Uterus (tissue), 4 donors: ENCODE measurements around the gene CFAP70. TPM values are rescaled to one million over a fixed set of nuclear protein-coding genes. Genes with fewer than 3 reads are reported as not detected.
"Not testable (repeated sequence)": the region's sequence is repeated elsewhere in the genome, so short reads cannot be mapped to it uniquely, and the experiment has no call there.

Source experiments
- DNase-seq, 2 donors: peaks; one replicate each; pipeline ENCODE4 v3.0.0-alpha.2; 2019 to 2020
- H3K27ac ChIP-seq, 2 donors: fragments of 200-600 bp; sonication (generic); 1 replicate in 1 of 2; 2 replicates in 1 of 2; pipeline ENCODE4 v1.5.1; 2016 to 2018
- H3K27me3 ChIP-seq, 2 donors: fragments of 200-600 bp; sonication (generic); one replicate each; pipeline ENCODE4 v1.5.1; 2018 to 2019; ENCODE audit warnings: control low read depth in 1 of 2
- H3K36me3 ChIP-seq, 2 donors: fragments of 200-600 bp; sonication (generic); one replicate each; pipeline ENCODE4 v1.5.1; 2019; ENCODE audit warnings: control low read depth in 1 of 2
- H3K4me1 ChIP-seq, 2 donors: fragments of 200-600 bp; sonication (generic); one replicate each; pipeline ENCODE4 v1.5.1; 2018 to 2019; ENCODE audit warnings: control low read depth in 1 of 2
- H3K4me3 ChIP-seq, 2 donors: fragments of 200-600 bp; sonication (generic); 1 replicate in 1 of 2; 2 replicates in 1 of 2; pipeline ENCODE4 v1.5.1; 2018 to 2019; ENCODE audit warnings: mild to moderate bottlenecking in 1 of 2
- H3K9me3 ChIP-seq, 2 donors: fragments of 200-600 bp; sonication (generic); one replicate each; pipeline ENCODE4 v1.5.1; 2019; ENCODE audit warnings: control low read depth in 1 of 2
- POLR2A ChIP-seq, 2 donors: fragments of 450-650 bp; IDR thresholded peaks; one replicate each; pipeline ENCODE4 v1.6.1; 2016; ENCODE audit warnings: antibody characterized with exemption in 2 of 2, mild to moderate bottlenecking in 1 of 2, moderate library complexity in 1 of 2
- intact Hi-C: fragments of 100-400 bp; cut with DNase I; formaldehyde crosslinking; loops from one replicate; pipeline ENCODE4 v1.15.1; 2023; ENCODE audit warnings: low total_unique reads
- total RNA-seq, 4 donors: library from RNA; depleted of rRNA in 3 of 4; stranded (reverse); fragments of >200 nt in 3 of 4; gene quantifications; one replicate each; pipeline versions ENCODE4 v1.1.0 to v1.2.4, GENCODE V29; 2014 to 2023
- TF ChIP-seq, protein P1 (sequence below), 4 experiments: fragments of 200-600 bp in 2 of 4; fragments of 450-650 bp in 2 of 4; sonication (generic) in 2 of 4; IDR thresholded peaks; one replicate each; pipeline ENCODE4 v1.5.1; 2016 to 2019; ENCODE audit warnings: antibody characterized with exemption in 4 of 4, mild to moderate bottlenecking in 2 of 4, moderate library complexity in 1 of 4
- donor health status: DM: yes; HTN: yes; CAD: no.

The CFAP70 gene
- total RNA-seq, 4 donors from 2014 or later, result 1.5 to 11.3 (median 3.0) TPM

- DNase-seq, result no peak
- Histone ChIP-seq H3K27ac (no peak overlapping the region), H3K4me3 (no peak overlapping the region), H3K4me1 (no peaks in the 10 kb centered on the region), H3K27me3 (no peaks in the 10 kb centered on the region), H3K9me3 (no peaks in the 10 kb centered on the region), H3K36me3 (no peaks in the 10 kb centered on the region)
- intact Hi-C loops, result no loop called here
- TF ChIP-seq, protein P1, sequence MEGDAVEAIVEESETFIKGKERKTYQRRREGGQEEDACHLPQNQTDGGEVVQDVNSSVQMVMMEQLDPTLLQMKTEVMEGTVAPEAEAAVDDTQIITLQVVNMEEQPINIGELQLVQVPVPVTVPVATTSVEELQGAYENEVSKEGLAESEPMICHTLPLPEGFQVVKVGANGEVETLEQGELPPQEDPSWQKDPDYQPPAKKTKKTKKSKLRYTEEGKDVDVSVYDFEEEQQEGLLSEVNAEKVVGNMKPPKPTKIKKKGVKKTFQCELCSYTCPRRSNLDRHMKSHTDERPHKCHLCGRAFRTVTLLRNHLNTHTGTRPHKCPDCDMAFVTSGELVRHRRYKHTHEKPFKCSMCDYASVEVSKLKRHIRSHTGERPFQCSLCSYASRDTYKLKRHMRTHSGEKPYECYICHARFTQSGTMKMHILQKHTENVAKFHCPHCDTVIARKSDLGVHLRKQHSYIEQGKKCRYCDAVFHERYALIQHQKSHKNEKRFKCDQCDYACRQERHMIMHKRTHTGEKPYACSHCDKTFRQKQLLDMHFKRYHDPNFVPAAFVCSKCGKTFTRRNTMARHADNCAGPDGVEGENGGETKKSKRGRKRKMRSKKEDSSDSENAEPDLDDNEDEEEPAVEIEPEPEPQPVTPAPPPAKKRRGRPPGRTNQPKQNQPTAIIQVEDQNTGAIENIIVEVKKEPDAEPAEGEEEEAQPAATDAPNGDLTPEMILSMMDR (IDR thresholded peaks at IDR 0.05), result no peak
- TF ChIP-seq POLR2A (IDR thresholded peaks at IDR 0.05), result no peak
Observed at GRCh38 chr10:73404690-73405089, 46.0 kb upstream of the CFAP70 start.

GRCh38 chr10:73401636-73402035, 43.0 kb upstream of the CFAP70 start:
- no peak overlapping the region for H3K4me3 ChIP-seq
- H3K27ac ChIP-seq, result no peak overlapping the region
- no peaks in the 10 kb centered on the region for H3K36me3 ChIP-seq
- intact Hi-C loops, result no loop called here
- DNase-seq, result no peak
- H3K27me3 ChIP-seq, result no peaks in the 10 kb centered on the region
- H3K9me3 ChIP-seq, result no peaks in the 10 kb centered on the region
- H3K4me1 ChIP-seq, result no peaks in the 10 kb centered on the region
- TF ChIP-seq, protein P1 (IDR thresholded peaks at IDR 0.05), result no peak
- TF ChIP-seq POLR2A (IDR thresholded peaks at IDR 0.05), result no peak

- intact Hi-C loops, result no loop called here
- H3K9me3 ChIP-seq, result no peaks in the 10 kb centered on the region
- TF ChIP-seq, protein P1 (IDR thresholded peaks at IDR 0.05), result no peak
- TF ChIP-seq POLR2A (IDR thresholded peaks at IDR 0.05), result no peak
- H3K4me3 ChIP-seq, result no peak overlapping the region
- H3K36me3 ChIP-seq, result no peaks in the 10 kb centered on the region
- no peaks in the 10 kb centered on the region for H3K4me1 ChIP-seq
- H3K27ac ChIP-seq, result no peak overlapping the region
- H3K27me3 ChIP-seq, result no peaks in the 10 kb centered on the region
- no peak for DNase-seq
Observed at GRCh38 chr10:73399063-73399462, 40.4 kb upstream of the CFAP70 start.

DNA sequence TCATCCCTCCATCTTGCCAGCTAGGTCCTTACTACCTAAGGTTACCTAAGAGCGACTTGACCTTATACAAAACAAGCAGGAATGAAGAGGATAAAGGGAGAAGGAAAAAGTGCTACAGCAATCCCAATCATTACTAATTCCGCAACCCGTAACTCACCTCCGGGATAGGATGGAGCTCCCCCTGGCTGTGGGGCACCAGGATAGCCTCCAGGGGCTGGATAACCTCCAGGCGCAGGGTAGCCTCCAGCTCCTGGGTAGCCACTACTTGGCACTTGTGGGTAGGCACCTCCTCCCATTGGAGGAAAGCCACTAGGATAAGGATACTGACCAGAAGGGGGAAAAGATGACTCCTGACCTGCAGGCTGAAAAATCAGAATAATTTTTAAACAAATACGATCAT, 39.4 kb upstream of the CFAP70 start:
- Histone ChIP-seq H3K4me3 (no peak overlapping the region), H3K4me1 (no peaks in the 10 kb centered on the region), H3K9me3 (no peaks in the 10 kb centered on the region), H3K36me3 (no peaks in the 10 kb centered on the region), H3K27ac (no peak overlapping the region), H3K27me3 (no peaks in the 10 kb centered on the region)
- TF ChIP-seq, protein P1 (IDR thresholded peaks at IDR 0.05), result no peak
- no peak for TF ChIP-seq POLR2A (IDR thresholded peaks at IDR 0.05)
- DNase-seq, result no peak
- intact Hi-C loops, result no loop called here

DNA sequence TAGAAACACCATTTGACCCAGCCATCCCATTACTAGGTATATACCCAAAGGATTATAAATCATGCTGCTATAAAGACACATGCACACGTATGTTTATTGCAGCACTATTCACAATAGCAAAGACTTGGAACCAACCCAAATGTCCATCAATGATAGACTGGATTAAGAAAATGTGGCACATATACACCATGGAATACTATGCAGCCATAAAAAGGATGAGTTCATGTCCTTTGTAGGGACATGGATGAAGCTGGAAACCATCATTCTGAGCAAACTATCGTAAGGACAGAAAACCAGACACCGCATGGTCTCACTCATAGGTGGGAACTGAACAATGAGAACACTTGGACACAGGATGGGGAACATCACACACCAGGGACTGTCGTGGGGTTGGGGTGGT, 35.7 kb upstream of the CFAP70 start:
- H3K27ac ChIP-seq, H3K36me3 ChIP-seq, H3K4me3 ChIP-seq, H3K27me3 ChIP-seq, intact Hi-C loops, H3K9me3 ChIP-seq, DNase-seq, H3K4me1 ChIP-seq: not testable (repeated sequence)

DNA sequence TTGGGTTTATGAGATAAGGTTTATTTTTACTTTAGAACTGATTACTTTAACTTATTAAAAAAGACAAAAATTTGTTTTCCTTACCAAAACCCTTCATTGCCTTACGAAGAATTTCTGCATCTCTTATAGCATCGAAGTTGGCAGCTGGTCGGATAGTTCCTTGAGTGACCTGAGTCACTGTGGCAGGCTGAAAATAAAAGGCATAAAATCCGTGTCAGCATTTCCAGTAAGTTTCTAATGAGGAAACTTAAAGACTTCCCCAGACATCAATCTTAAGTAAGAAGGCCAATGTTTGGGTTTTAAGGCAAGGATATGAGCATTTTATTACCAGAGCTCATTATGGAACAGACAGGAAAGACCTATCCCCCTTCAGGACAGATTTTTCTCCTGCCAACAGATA, 29.6 kb upstream of the CFAP70 start:
- Histone ChIP-seq H3K9me3 (no peaks in the 10 kb centered on the region), H3K4me3 (no peak overlapping the region), H3K27me3 (no peaks in the 10 kb centered on the region), H3K36me3 (no peaks in the 10 kb centered on the region), H3K27ac (no peak overlapping the region), H3K4me1 (no peaks in the 10 kb centered on the region)
- DNase-seq, result no peak
- TF ChIP-seq, protein P1 (IDR thresholded peaks at IDR 0.05), result no peak
- no peak for TF ChIP-seq POLR2A (IDR thresholded peaks at IDR 0.05)
- intact Hi-C loops, result no loop called here
